H1 (cell line): Measurements from ENCODE around the gene RIOK3. TPM values are rescaled to one million over a fixed set of nuclear protein-coding genes. Genes with fewer than 3 reads are reported as not detected.

Source experiments
- CTCF ChIA-PET: fragments of 300-600 bp; sonication (Branson Sonifier 250); formaldehyde crosslinking; loops from one replicate; lab custom pipeline; 2021; ENCODE audit not compliant: partially characterized antibody; lab: Charles Lee
- POLR2A ChIA-PET: fragments of 300-600 bp; sonication (Branson Sonifier 250); formaldehyde crosslinking; loops from one replicate; lab custom pipeline; 2021; ENCODE audit warnings: inconsistent platforms; ENCODE audit not compliant: partially characterized antibody; lab: Charles Lee
- DNase-seq, 2 experiments: peaks; one replicate each; pipeline versions ENCODE4 v3.0.0 to v3.0.0-alpha.2; 2010 to 2022; ENCODE audit warnings: low spot score in 2 of 2, low read depth in 1 of 2, mixed read lengths in 1 of 2
- FAIRE-seq: peaks from 2 replicates; lab custom pipeline; 2011; peaks lifted over from hg19 to GRCh38; lab: Jason Lieb, UNC
- H2AFZ ChIP-seq: 2 replicates; pipeline ENCODE4 v1.8.1; 2012; ENCODE audit warnings: low read length, inconsistent platforms
- H2AK5ac ChIP-seq: 2 replicates; pipeline ENCODE4 v1.6.1; 2013; ENCODE audit warnings: low read depth, low read length
- H2BK120ac ChIP-seq: replicated peaks from 2 replicates; pipeline ENCODE3; 2013; ENCODE audit warnings: low read depth, low read length, inconsistent platforms
- H2BK12ac ChIP-seq: 2 replicates; pipeline ENCODE4 v1.6.1; 2013; ENCODE audit warnings: low read depth, low read length
- H2BK15ac ChIP-seq: 2 replicates; pipeline ENCODE4 v1.6.1; 2013; ENCODE audit warnings: low read length
- H2BK20ac ChIP-seq: 2 replicates; pipeline ENCODE4 v1.6.1; 2013; ENCODE audit warnings: low read length
- H2BK5ac ChIP-seq: 2 replicates; pipeline ENCODE4 v1.6.1; 2013; ENCODE audit warnings: low read depth, low read length
- H3K14ac ChIP-seq: 2 replicates; pipeline ENCODE4 v1.6.1; 2013; ENCODE audit warnings: inconsistent platforms; ENCODE audit not compliant: insufficient read length
- H3K18ac ChIP-seq: 2 replicates; pipeline ENCODE4 v1.6.1; 2013; ENCODE audit warnings: low read length; ENCODE audit errors: extremely low read depth
- H3K23ac ChIP-seq: 2 replicates; pipeline ENCODE4 v1.6.1; 2013; ENCODE audit warnings: inconsistent platforms; ENCODE audit not compliant: insufficient read length
- H3K23me2 ChIP-seq: 2 replicates; pipeline ENCODE4 v1.6.1; 2013; ENCODE audit warnings: low read depth, low read length
- H3K27ac ChIP-seq: 2 replicates; pipeline ENCODE4 v1.6.1; 2011; ENCODE audit warnings: low read depth, low read length, inconsistent platforms
- H3K27me3 ChIP-seq, 4 experiments: replicated peaks in 1 of 4; 1 replicate in 1 of 4; 2 replicates in 3 of 4; pipeline versions ENCODE4 v1.6.1 to v1.8.1; 2011 to 2013; ENCODE audit warnings: low read length in 3 of 4, mild to moderate bottlenecking in 3 of 4, inconsistent platforms in 2 of 4, mixed read lengths in 2 of 4, moderate library complexity in 1 of 4; ENCODE audit not compliant: control insufficient read depth in 3 of 4, insufficient read depth in 3 of 4; ENCODE audit errors: extremely low read depth in 1 of 4
- H3K36me3 ChIP-seq, 4 experiments: 2 replicates each; pipeline versions ENCODE4 v1.6.1 to v1.8.1; 2011 to 2013; ENCODE audit warnings: mild to moderate bottlenecking in 4 of 4, low read length in 3 of 4, moderate library complexity in 2 of 4, control low read depth in 1 of 4, inconsistent platforms in 1 of 4; ENCODE audit not compliant: insufficient read depth in 4 of 4, control insufficient read depth in 2 of 4
- H3K4ac ChIP-seq: replicated peaks from 2 replicates; pipeline ENCODE3; 2013; ENCODE audit warnings: low read length, low read depth, mixed read lengths, inconsistent platforms; ENCODE audit not compliant: insufficient read length
- H3K4me1 ChIP-seq, 4 experiments: replicated peaks in 1 of 4; 1 replicate in 1 of 4; 2 replicates in 3 of 4; pipeline versions ENCODE4 v1.6.1 to v1.8.1; 2011 to 2013; ENCODE audit warnings: low read length in 3 of 4, inconsistent platforms in 2 of 4, mixed read lengths in 1 of 4; ENCODE audit not compliant: insufficient read depth in 4 of 4, control insufficient read depth in 3 of 4
- H3K4me2 ChIP-seq, 2 experiments: 2 replicates each; pipeline versions ENCODE4 v1.6.1 to v1.8.1; 2011 to 2013; ENCODE audit warnings: low read depth in 2 of 2, low read length in 2 of 2, control low read depth in 1 of 2, inconsistent platforms in 1 of 2, mild to moderate bottlenecking in 1 of 2; ENCODE audit not compliant: insufficient read depth in 1 of 2
- H3K4me3 ChIP-seq, 4 experiments: fragments of 200-600, 300-600 bp in 1 of 4; sonication (generic), shearing (Covaris generic), sonication (Bioruptor Twin) in 1 of 4; 2 replicates each; pipeline versions ENCODE4 v1.5.1 to v1.8.1; 2011 to 2016; ENCODE audit warnings: low read length in 4 of 4, low read depth in 3 of 4, control low read depth in 2 of 4, inconsistent platforms in 2 of 4, mild to moderate bottlenecking in 2 of 4, mixed read lengths in 1 of 4, moderate library complexity in 1 of 4; ENCODE audit not compliant: insufficient read depth in 2 of 4; ENCODE audit errors: extremely low read depth in 1 of 4
- H3K56ac ChIP-seq: replicated peaks from 2 replicates; pipeline ENCODE3; 2013; ENCODE audit warnings: low read depth, mild to moderate bottlenecking, mixed read lengths, low read length, inconsistent platforms; ENCODE audit not compliant: insufficient read length
- H3K79me1 ChIP-seq: 2 replicates; pipeline ENCODE4 v1.6.1; 2013; ENCODE audit warnings: low read depth, low read length, control low read depth
- H3K79me2 ChIP-seq, 2 experiments: 2 replicates each; pipeline versions ENCODE4 v1.6.1 to v1.8.1; 2012 to 2013; ENCODE audit warnings: low read length in 2 of 2, mild to moderate bottlenecking in 2 of 2, inconsistent platforms in 1 of 2; ENCODE audit not compliant: insufficient read depth in 2 of 2, control insufficient read depth in 1 of 2
- H3K9ac ChIP-seq, 4 experiments: replicated peaks in 1 of 4; 1 replicate in 1 of 4; 2 replicates in 3 of 4; pipeline versions ENCODE4 v1.6.1 to v1.8.1; 2011 to 2013; ENCODE audit warnings: low read depth in 3 of 4, low read length in 3 of 4, control low read depth in 2 of 4, mild to moderate bottlenecking in 2 of 4, moderate library complexity in 2 of 4, inconsistent platforms in 1 of 4; ENCODE audit errors: extremely low read depth in 1 of 4
- H3K9me3 ChIP-seq, 2 experiments: 2 replicates each; pipeline versions ENCODE4 v1.6.1 to v1.8.1; 2012 to 2013; ENCODE audit warnings: mild to moderate bottlenecking in 2 of 2, moderate library complexity in 2 of 2, control low read depth in 1 of 2, inconsistent platforms in 1 of 2, low read depth in 1 of 2, low read length in 1 of 2, mixed read lengths in 1 of 2; ENCODE audit not compliant: insufficient read depth in 2 of 2
- H4K20me1 ChIP-seq, 2 experiments: replicated peaks in 1 of 2; 2 replicates each; pipeline versions ENCODE3 to v1.8.1; 2011 to 2013; ENCODE audit warnings: inconsistent platforms in 2 of 2, low read length in 2 of 2, mild to moderate bottlenecking in 1 of 2; ENCODE audit not compliant: insufficient read depth in 2 of 2, control insufficient read depth in 1 of 2
- H4K5ac ChIP-seq: 2 replicates; pipeline ENCODE4 v1.6.1; 2013; ENCODE audit warnings: low read length, low read depth, mixed read lengths, inconsistent platforms; ENCODE audit not compliant: insufficient read length
- H4K8ac ChIP-seq: 2 replicates; pipeline ENCODE4 v1.8.0; 2013; ENCODE audit warnings: mild to moderate bottlenecking, moderate library complexity, low read length, inconsistent platforms; ENCODE audit not compliant: insufficient read depth; ENCODE audit errors: extremely low read depth
- H4K91ac ChIP-seq: replicated peaks from 2 replicates; pipeline ENCODE3; 2013; ENCODE audit warnings: low read length, mixed read lengths, inconsistent platforms; ENCODE audit not compliant: insufficient read length
- CTCF ChIP-seq, 3 experiments: IDR thresholded peaks; 1 replicate in 2 of 3; 2 replicates in 1 of 3; pipeline versions ENCODE4 v1.5.1 to v1.6.1; 2011; ENCODE audit warnings: low read length in 3 of 3, mild to moderate bottlenecking in 3 of 3, inconsistent platforms in 2 of 3, low read depth in 1 of 3, moderate library complexity in 1 of 3; ENCODE audit not compliant: insufficient read depth in 1 of 3; ENCODE audit errors: control extremely low read depth in 1 of 3
- RAD21 ChIP-seq, 2 experiments: IDR thresholded peaks in 1 of 2; conservative IDR thresholded peaks in 1 of 2; 2 replicates each; pipeline ENCODE4 v1.6.1; 2011; ENCODE audit warnings: low read depth in 2 of 2, low read length in 2 of 2, improper control_type of control experiment in 1 of 2, inconsistent platforms in 1 of 2, mild to moderate bottlenecking in 1 of 2, moderate library complexity in 1 of 2
- TAF7 ChIP-seq: optimal IDR thresholded peaks from 2 replicates; pipeline ENCODE3; 2011; ENCODE audit warnings: low read depth, mild to moderate bottlenecking, inconsistent platforms, low read length, moderate library complexity, borderline replicate concordance
- ZNF274 ChIP-seq: IDR thresholded peaks from 2 replicates; pipeline ENCODE4 v1.7.0; 2012; ENCODE audit warnings: low read length, borderline replicate concordance; ENCODE audit errors: extremely low read depth
- WGBS, 2 experiments: shearing (Covaris generic) in 1 of 2; methylation state at CpG; one replicate each; pipeline versions ENCODE4 v1.1.6 to v1.1.7; 2013 to 2015; ENCODE audit warnings: low lambda C conversion rate in 2 of 2, mixed read lengths in 2 of 2, inconsistent platforms in 1 of 2, low coverage in 1 of 2, missing lambda C conversion rate in 1 of 2; ENCODE audit not compliant: insufficient replicate concordance in 2 of 2, insufficient coverage in 1 of 2, insufficient read length in 1 of 2; ENCODE audit errors: extremely low coverage in 1 of 2, missing lambda C conversion rate in 1 of 2; 5-methylcytosine and 5-hydroxymethylcytosine counted together
- polyA plus RNA-seq, 7 experiments: library from polyadenylated mRNA; depleted of rRNA in 3 of 7; stranded (reverse) in 5 of 7; unstranded in 2 of 7; fragments of >200 nt in 5 of 7; fragments of 200-250 nt in 2 of 7; gene quantifications; 1 replicate in 5 of 7; 2 replicates in 1 of 7; 4 replicates in 1 of 7; pipeline versions ENCODE4 v1.2.1 to v1.2.3, GENCODE V29; 2011 to 2013; ENCODE audit warnings: missing spikeins in 2 of 7, mixed read lengths in 2 of 7
- total RNA-seq: library from RNA; stranded (reverse); fragmentation: NEBNext Ultra II Directional; extraction: Animal tissue kit (Norgen Biotek cat#: 25700); gene quantifications from 2 replicates; pipeline ENCODE4 v1.2.1, GENCODE V29; 2021

The RIOK3 gene
- total and polyA plus RNA-seq, 2 of the 8 experiments (the other 6 are each of a cell fraction or from before 2014, with no cell fraction given) = 7.5 to 24.3 TPM

- Histone ChIP-seq H2BK20ac (no peak overlapping the region), H3K18ac (no peak overlapping the region), H3K79me1 (no peaks in the 10 kb centered on the region), H4K20me1 (peaks cover 0 to 3% of the 10 kb centered on the region in 2 experiments), H3K4me3 (no peak overlapping the region), H4K91ac (no peak overlapping the region), H3K14ac (no peak overlapping the region), H3K23me2 (no peaks in the 10 kb centered on the region), H2BK5ac (no peak overlapping the region), H3K4ac (no peak overlapping the region), H3K4me2 (no peak overlapping the region), H3K27me3 (no peaks in the 10 kb centered on the region), H3K9me3 (no peaks in the 10 kb centered on the region), H2BK12ac (no peak overlapping the region), H2BK15ac (no peak overlapping the region), H3K4me1 (no peaks in the 10 kb centered on the region), H2AFZ (no peak overlapping the region), H3K9ac (no peak overlapping the region), H3K56ac (no peak overlapping the region), H3K36me3 (peaks cover 14 to 66% (median 47%) of the 10 kb centered on the region in 4 experiments), H3K23ac (no peak overlapping the region), H3K79me2 (no peaks in the 10 kb centered on the region), H2BK120ac (no peak overlapping the region), H4K5ac (no peak overlapping the region), H3K27ac (no peak overlapping the region), H2AK5ac (no peak overlapping the region), H4K8ac (no peak overlapping the region)
- DNase-seq (no peak), FAIRE-seq (no peak)
- POLR2A ChIA-PET = interaction anchor here (1.2 kb wide), 1 partner anchor 13 kb away, joined by 3 read pairs; no protein-coding TSS in a partner anchor
- 97% methylated on average over 5 of the region's 5 CpGs; no CpG with 5 or more reads in 1 of the 2 experiments for WGBS, 2 experiments
- CTCF ChIA-PET = interaction anchor here (0.6 to 4.2 kb wide), 2 partner anchors 10 to 598 kb away, joined by 3 to 22 read pairs; no protein-coding TSS in a partner anchor
- no peak for TF ChIP-seq RAD21 (IDR thresholded peaks at IDR 0.05 in 1 of 2, conservative IDR thresholded peaks at IDR 0.05 in 1 of 2; ENCODE audit: low read depth in 2 of 2, low read length in 2 of 2)
- TF ChIP-seq ZNF274 = no peak
- no peak for TF ChIP-seq CTCF (IDR thresholded peaks at IDR 0.05; ENCODE audit: control extremely low read depth in 1 of 3, insufficient read depth in 1 of 3, low read depth in 1 of 3, low read length in 3 of 3)
- TF ChIP-seq TAF7 = no peak
- TF ChIP-seq, all 59 proteins: peak for 0
Observed at GRCh38 chr18:23526501-23527063, 73.5 kb downstream of the RIOK3 start.
